SK-N-SH (cell line): ENCODE data around the gene POU6F2. TPM values are rescaled to one million over a fixed set of nuclear protein-coding genes. Genes with fewer than 3 reads are reported as not detected.

Source experiments
- CTCF ChIA-PET: fragments of 300-600, 350-600 bp; formaldehyde crosslinking; extraction: SDS; loops from one replicate; lab custom pipeline; 2021; lab: Yijun Ruan, JAX
- POLR2A ChIA-PET: fragments of 350-600 bp; sonication (Branson Sonifier 250); formaldehyde crosslinking; extraction: SDS; loops from one replicate; lab custom pipeline; 2020; ENCODE audit warnings: antibody characterized with exemption, inconsistent platforms; lab: Yijun Ruan, JAX
- DNase-seq: peaks from one replicate; pipeline ENCODE4 v3.0.0; 2012
- H2AFZ ChIP-seq: fragments of 200-600 bp; sonication (generic); 2 replicates; pipeline ENCODE4 v1.8.1; 2016; ENCODE audit warnings: antibody characterized with exemption, mild to moderate bottlenecking, low read depth
- H3F3A ChIP-seq: fragments of 200-600 bp; sonication (generic); replicated peaks from 2 replicates; pipeline ENCODE3; 2016; ENCODE audit warnings: antibody characterized with exemption, mild to moderate bottlenecking; ENCODE audit not compliant: insufficient read depth
- H3K27ac ChIP-seq, 2 experiments: fragments of 200-500 bp in 1 of 2; fragments of 200-600 bp in 1 of 2; sonication (Bioruptor generic) in 1 of 2; sonication (generic), shearing (Covaris generic) in 1 of 2; 2 replicates each; pipeline versions ENCODE4 v1.5.1 to v1.6.1; 2014 to 2016; ENCODE audit warnings: low read depth in 2 of 2, inconsistent platforms in 1 of 2, low read length in 1 of 2, mild to moderate bottlenecking in 1 of 2, mixed read lengths in 1 of 2
- H3K27me3 ChIP-seq: fragments of 200-600 bp; sonication (generic), shearing (Covaris generic); 2 replicates; pipeline ENCODE4 v1.6.1; 2016; ENCODE audit warnings: mixed run types; ENCODE audit not compliant: insufficient read depth
- H3K36me3 ChIP-seq, 2 experiments: fragments of 200-500 bp in 1 of 2; fragments of 200-600 bp in 1 of 2; sonication (Bioruptor generic) in 1 of 2; sonication (generic) in 1 of 2; replicated peaks in 1 of 2; 2 replicates each; pipeline versions ENCODE3 to v1.5.1; 2014 to 2016; ENCODE audit warnings: low read length in 1 of 2, mild to moderate bottlenecking in 1 of 2; ENCODE audit not compliant: insufficient read depth in 2 of 2, control insufficient read depth in 1 of 2
- H3K4me1 ChIP-seq, 2 experiments: fragments of 200-500 bp in 1 of 2; fragments of 200-600 bp in 1 of 2; sonication (Bioruptor generic) in 1 of 2; sonication (generic), shearing (Covaris generic) in 1 of 2; 2 replicates each; pipeline versions ENCODE4 v1.5.1 to v1.6.1; 2014 to 2016; ENCODE audit warnings: low read depth in 1 of 2, low read length in 1 of 2, mixed run types in 1 of 2; ENCODE audit not compliant: insufficient read depth in 2 of 2, control insufficient read depth in 1 of 2
- H3K4me2 ChIP-seq: fragments of 200-600 bp; sonication (generic), shearing (Covaris generic); 2 replicates; pipeline ENCODE4 v1.6.1; 2017; ENCODE audit warnings: mixed run types
- H3K4me3 ChIP-seq, 2 experiments: fragments of 200-500 bp in 1 of 2; fragments of 200-600 bp in 1 of 2; sonication (Bioruptor generic) in 1 of 2; sonication (generic), shearing (Covaris generic) in 1 of 2; 2 replicates each; pipeline versions ENCODE4 v1.5.1 to v1.8.1; 2014 to 2016; ENCODE audit warnings: low read depth in 2 of 2, inconsistent platforms in 1 of 2, low read length in 1 of 2, mild to moderate bottlenecking in 1 of 2, mixed read lengths in 1 of 2, moderate library complexity in 1 of 2
- H3K79me2 ChIP-seq: fragments of 200-600 bp; sonication (generic); 2 replicates; pipeline ENCODE4 v1.8.1; 2017; ENCODE audit warnings: mild to moderate bottlenecking; ENCODE audit not compliant: insufficient read depth
- H3K9ac ChIP-seq: fragments of 200-600 bp; sonication (generic); 2 replicates; pipeline ENCODE4 v1.6.1; 2017; ENCODE audit warnings: mixed run types
- H3K9me2 ChIP-seq: fragments of 200-600 bp; sonication (generic); 2 replicates; pipeline ENCODE4 v1.6.1; 2017; ENCODE audit warnings: mixed run types
- H3K9me3 ChIP-seq: fragments of 200-600 bp; sonication (generic); 2 replicates; pipeline ENCODE4 v1.6.1; 2017; ENCODE audit warnings: mixed run types, mild to moderate bottlenecking, moderate library complexity
- H4K20me1 ChIP-seq: fragments of 200-600 bp; sonication (generic); 2 replicates; pipeline ENCODE4 v1.6.1; 2017; ENCODE audit warnings: mild to moderate bottlenecking, mixed run types; ENCODE audit not compliant: insufficient read depth
- CHD2 ChIP-seq: fragments of 150-350 bp; IDR thresholded peaks from 2 replicates; pipeline ENCODE4 v1.6.1; 2018; ENCODE audit warnings: low read length; ENCODE audit not compliant: partially characterized antibody
- EZH2phosphoT487 ChIP-seq: fragments of 200-600 bp; sonication (generic); IDR thresholded peaks from 2 replicates; pipeline ENCODE4 v1.6.1; 2017; ENCODE audit warnings: low read depth, mixed run types, mild to moderate bottlenecking, antibody characterized with exemption, moderate library complexity, borderline replicate concordance
- FOXJ3 ChIP-seq: sonication (generic); formaldehyde crosslinking; IDR thresholded peaks from 2 replicates; pipeline ENCODE4 v1.5.1; 2020; ENCODE audit warnings: mild to moderate bottlenecking, missing genetic modification reagents
- JUND ChIP-seq: IDR thresholded peaks from 2 replicates; pipeline ENCODE4 v1.4.0; 2012
- MXI1 ChIP-seq: IDR thresholded peaks from 2 replicates; pipeline ENCODE4 v1.6.1; 2012; ENCODE audit warnings: mild to moderate bottlenecking, low read depth, low read length, improper control_type of control experiment
- NRF1 ChIP-seq: IDR thresholded peaks from 2 replicates; pipeline ENCODE4 v1.6.1; 2012; ENCODE audit warnings: low read depth, mild to moderate bottlenecking, low read length
- PBX3 ChIP-seq: IDR thresholded peaks from 2 replicates; pipeline ENCODE4; 2012
- POLR2AphosphoS5 ChIP-seq: IDR thresholded peaks from 2 replicates; pipeline ENCODE4 v1.6.1; 2012; ENCODE audit warnings: low read depth, low read length
- RCOR1 ChIP-seq: fragments of 150-350 bp; IDR thresholded peaks from 2 replicates; pipeline ENCODE4 v1.6.1; 2017; ENCODE audit warnings: antibody characterized with exemption, low read length
- RXRA ChIP-seq: IDR thresholded peaks from 2 replicates; pipeline ENCODE4 v1.4.0; 2012; ENCODE audit warnings: low read depth, mild to moderate bottlenecking, borderline replicate concordance
- SIN3A ChIP-seq: IDR thresholded peaks from 2 replicates; pipeline ENCODE4 v1.6.1; 2012; ENCODE audit warnings: low read depth, mild to moderate bottlenecking, low read length, moderate library complexity, borderline replicate concordance
- TAF1 ChIP-seq: IDR thresholded peaks from 2 replicates; pipeline ENCODE4 v1.6.1; 2012; ENCODE audit warnings: low read depth, mild to moderate bottlenecking, low read length, moderate library complexity, borderline replicate concordance
- TEAD4 ChIP-seq: IDR thresholded peaks from 2 replicates; pipeline ENCODE4 v1.4.0; 2012; ENCODE audit warnings: mild to moderate bottlenecking, borderline replicate concordance; ENCODE audit not compliant: insufficient read depth
- YY1 ChIP-seq: IDR thresholded peaks from 2 replicates; pipeline ENCODE4 v1.4.0; 2012; ENCODE audit warnings: low read depth, mild to moderate bottlenecking
- ZBTB33 ChIP-seq: IDR thresholded peaks from 2 replicates; pipeline ENCODE4 v1.4.0; 2012; ENCODE audit warnings: low read depth, borderline replicate concordance
- WGBS: methylation state at CpG from one replicate; pipeline ENCODE4 v1.1.6; 2017; ENCODE audit warnings: low lambda C conversion rate; 5-methylcytosine and 5-hydroxymethylcytosine counted together
- polyA plus RNA-seq, 3 experiments: library from polyadenylated mRNA; depleted of rRNA; stranded (reverse); fragments of >200 nt; gene quantifications; 2 replicates each; pipeline ENCODE4 v1.2.3, GENCODE V29; 2012
- TF ChIP-seq, protein P1 (sequence below): fragments of 150-350 bp; IDR thresholded peaks from 2 replicates; pipeline ENCODE4 v1.6.1; 2016; ENCODE audit warnings: mild to moderate bottlenecking, low read depth, low read length

The POU6F2 gene
- polyA plus RNA-seq, 1 of the 3 experiments (the other 2 are of a cell fraction): under 0.01 TPM

DNA sequence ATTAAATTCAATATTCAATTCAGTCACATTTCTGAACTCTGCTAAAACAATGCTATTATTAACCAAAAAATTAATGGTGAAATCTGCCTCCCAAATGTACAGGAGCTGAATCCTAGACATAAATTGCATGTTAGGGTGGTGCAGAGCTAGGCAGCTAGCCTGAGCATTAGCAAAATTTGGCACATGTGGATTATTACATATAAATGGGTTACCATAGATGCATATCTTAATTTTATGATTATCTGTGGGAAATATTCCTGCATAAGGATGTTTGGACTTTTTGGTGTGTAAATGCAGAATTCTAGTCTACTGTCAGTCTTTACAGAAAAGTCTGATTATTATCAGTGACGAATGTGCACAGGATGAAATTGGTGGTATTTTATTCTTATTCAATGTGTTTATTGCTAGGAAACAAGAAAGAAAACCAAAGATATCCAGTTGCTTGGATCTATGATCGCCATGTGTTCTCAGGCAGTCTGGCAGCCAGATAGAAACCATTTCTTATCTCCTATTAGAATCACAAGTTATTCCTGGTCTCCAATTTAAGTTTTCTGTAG is 150.7 kb downstream of the POU6F2 start (continued):
- TF ChIP-seq FOXJ3 (CRISPR knock-in tag): no peak
- TF ChIP-seq SIN3A: no peak

DNA sequence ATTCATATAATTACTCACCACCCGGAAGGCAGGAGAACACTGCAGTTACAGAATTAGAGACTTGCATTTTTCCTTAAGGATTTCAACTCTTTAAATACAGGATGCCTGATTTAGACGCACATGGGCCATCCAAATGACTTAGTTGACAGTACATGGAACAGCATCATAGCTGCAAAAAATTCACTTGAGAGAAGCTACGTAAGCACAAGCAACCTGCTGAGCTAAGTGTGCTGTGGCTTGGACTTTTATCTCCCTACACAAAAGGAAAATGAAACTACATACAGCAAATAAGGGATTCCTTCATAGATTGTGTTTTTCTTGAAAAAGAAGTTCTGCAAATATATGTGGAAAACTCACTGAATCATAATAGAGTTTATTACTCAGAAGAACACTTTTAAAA is 152.6 kb downstream of the POU6F2 start:
- H3K79me2 ChIP-seq: no peaks in the 10 kb centered on the region
- H3K27me3 ChIP-seq: peaks cover 4% of the 10 kb centered on the region; the same call in 1 of the 2 replicates
- H3K27ac ChIP-seq: no peak overlapping the region
- no peak for DNase-seq
- ChIA-PET CTCF (no interaction called here), POLR2A (no interaction called here)
- H4K20me1 ChIP-seq: no peaks in the 10 kb centered on the region
- no peaks in the 10 kb centered on the region for H3K36me3 ChIP-seq
- no peaks in the 10 kb centered on the region for H3K9me2 ChIP-seq
- no peak overlapping the region for H2AFZ ChIP-seq
- no peaks in the 10 kb centered on the region for H3K4me1 ChIP-seq
- no peak overlapping the region for H3K9ac ChIP-seq
- H3F3A ChIP-seq: no peaks in the 10 kb centered on the region
- no peak overlapping the region for H3K4me3 ChIP-seq
- H3K4me2 ChIP-seq: peak overlapping the region; percentile 13; the same call in 1 of the 2 replicates
- H3K9me3 ChIP-seq: no peaks in the 10 kb centered on the region
- WGBS: 28% methylated on average over 3 of the region's 3 CpGs
- TF ChIP-seq RXRA: no peak
- no peak for TF ChIP-seq FOXJ3 (CRISPR knock-in tag)
- TF ChIP-seq PBX3: no peak
- no peak for TF ChIP-seq YY1
- TF ChIP-seq, protein P1, sequence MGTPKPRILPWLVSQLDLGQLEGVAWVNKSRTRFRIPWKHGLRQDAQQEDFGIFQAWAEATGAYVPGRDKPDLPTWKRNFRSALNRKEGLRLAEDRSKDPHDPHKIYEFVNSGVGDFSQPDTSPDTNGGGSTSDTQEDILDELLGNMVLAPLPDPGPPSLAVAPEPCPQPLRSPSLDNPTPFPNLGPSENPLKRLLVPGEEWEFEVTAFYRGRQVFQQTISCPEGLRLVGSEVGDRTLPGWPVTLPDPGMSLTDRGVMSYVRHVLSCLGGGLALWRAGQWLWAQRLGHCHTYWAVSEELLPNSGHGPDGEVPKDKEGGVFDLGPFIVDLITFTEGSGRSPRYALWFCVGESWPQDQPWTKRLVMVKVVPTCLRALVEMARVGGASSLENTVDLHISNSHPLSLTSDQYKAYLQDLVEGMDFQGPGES: no peak
- TF ChIP-seq EZH2phosphoT487: no peak
- no peak for TF ChIP-seq MXI1
- TF ChIP-seq TAF1: no peak
- TF ChIP-seq TEAD4: no peak
- TF ChIP-seq SIN3A: no peak
- no peak for TF ChIP-seq ZBTB33
- no peak for TF ChIP-seq NRF1
- no peak for TF ChIP-seq CHD2
- no peak for TF ChIP-seq JUND
- no peak for TF ChIP-seq RCOR1
- TF ChIP-seq POLR2AphosphoS5: no peak
